HEK293 (cell line): Measurements from ENCODE around the gene C12orf56.

Source experiments
- CTCF ChIA-PET: fragments of 350-600 bp; formaldehyde crosslinking; extraction: SDS; loops from one replicate; lab custom pipeline; 2021; ENCODE audit warnings: antibody characterized with exemption; lab: Yijun Ruan, JAX
- POLR2A ChIA-PET: fragments of 300-600 bp; formaldehyde crosslinking; extraction: SDS; loops from one replicate; lab custom pipeline; 2020; ENCODE audit warnings: antibody characterized with exemption, inconsistent platforms; lab: Yijun Ruan, JAX
- H3K27ac ChIP-seq: fragments of 200-500 bp; sonication (Bioruptor generic); 2 replicates; pipeline ENCODE4 v1.5.1; 2014; ENCODE audit warnings: low read depth, low read length, control low read depth, inconsistent platforms; ENCODE audit errors: extremely low read depth
- H3K36me3 ChIP-seq, 2 experiments: fragments of 200-500 bp in 1 of 2; sonication (Bioruptor generic) in 1 of 2; 1 replicate in 1 of 2; 2 replicates in 1 of 2; pipeline ENCODE4 v1.5.1; 2014 to 2017; ENCODE audit warnings: inconsistent platforms in 2 of 2, low read length in 2 of 2; ENCODE audit not compliant: control insufficient read depth in 2 of 2, insufficient read depth in 1 of 2
- H3K4me1 ChIP-seq: fragments of 200-500 bp; sonication (Bioruptor generic); 2 replicates; pipeline ENCODE4 v1.5.1; 2014; ENCODE audit warnings: mild to moderate bottlenecking, low read length, inconsistent platforms; ENCODE audit not compliant: control insufficient read depth, insufficient read depth
- H3K4me3 ChIP-seq: 2 replicates; pipeline ENCODE4 v1.5.1; 2011; ENCODE audit warnings: low read depth, mild to moderate bottlenecking, control low read depth, low read length, moderate library complexity
- H3K9me3 ChIP-seq: fragments of 200-500 bp; sonication (Bioruptor generic); 2 replicates; pipeline ENCODE4 v1.5.1; 2014; ENCODE audit warnings: low read depth, low read length, inconsistent platforms; ENCODE audit not compliant: control insufficient read depth, insufficient read depth
- HOXA7 ChIP-seq: sonication (generic); formaldehyde crosslinking; IDR thresholded peaks from 2 replicates; pipeline ENCODE4 v1.8.1; 2022; ENCODE audit warnings: missing genetic modification reagents, borderline replicate concordance
- KLF7 ChIP-seq: fragments of 450-650 bp; formaldehyde crosslinking; IDR thresholded peaks from 2 replicates; pipeline ENCODE4 v1.5.1; 2016; ENCODE audit warnings: missing biosample characterization, missing genetic modification characterization, borderline replicate concordance
- KLF8 ChIP-seq: fragments of 450-650 bp; formaldehyde crosslinking; IDR thresholded peaks from 2 replicates; pipeline ENCODE4 v1.5.1; 2016; ENCODE audit warnings: missing biosample characterization, missing genetic modification characterization
- KLF9 ChIP-seq: fragments of 450-650 bp; formaldehyde crosslinking; IDR thresholded peaks from 2 replicates; pipeline ENCODE4 v1.5.1; 2016; ENCODE audit warnings: missing biosample characterization, missing genetic modification characterization, low read depth
- MEIS1 ChIP-seq: sonication (generic); formaldehyde crosslinking; IDR thresholded peaks from 2 replicates; pipeline ENCODE4 v1.8.1; 2022; ENCODE audit warnings: missing genetic modification reagents, mild to moderate bottlenecking, borderline replicate concordance
- SP2 ChIP-seq: fragments of 450-650 bp; formaldehyde crosslinking; IDR thresholded peaks from 2 replicates; pipeline ENCODE4 v1.5.1; 2016; ENCODE audit warnings: missing biosample characterization, missing genetic modification characterization
- TRIM28 ChIP-seq: IDR thresholded peaks from 2 replicates; pipeline ENCODE4 v1.6.1; 2011; ENCODE audit warnings: low read length, control low read depth, borderline replicate concordance
- ZBTB17 ChIP-seq: fragments of 450-650 bp; formaldehyde crosslinking; IDR thresholded peaks from 2 replicates; pipeline ENCODE4 v1.5.1; 2016; ENCODE audit warnings: missing biosample characterization, missing genetic modification characterization
- ZBTB21 ChIP-seq: fragments of 450-650 bp; formaldehyde crosslinking; IDR thresholded peaks from 2 replicates; pipeline ENCODE4 v1.5.1; 2017; ENCODE audit warnings: missing biosample characterization, missing genetic modification characterization
- ZBTB8A ChIP-seq: fragments of 450-650 bp; formaldehyde crosslinking; IDR thresholded peaks from 2 replicates; pipeline ENCODE4 v1.5.1; 2016; ENCODE audit warnings: missing biosample characterization, missing genetic modification characterization
- ZFHX2 ChIP-seq: fragments of 450-650 bp; formaldehyde crosslinking; conservative IDR thresholded peaks from 2 replicates; pipeline ENCODE4 v1.5.1; 2016; ENCODE audit warnings: missing biosample characterization, missing genetic modification characterization
- ZNF112 ChIP-seq: fragments of 450-650 bp; formaldehyde crosslinking; IDR thresholded peaks from 2 replicates; pipeline ENCODE4 v1.5.0; 2017; ENCODE audit warnings: missing biosample characterization, missing genetic modification characterization
- ZNF133 ChIP-seq: fragments of 450-650 bp; formaldehyde crosslinking; IDR thresholded peaks from 2 replicates; pipeline ENCODE4 v1.5.1; 2016; ENCODE audit warnings: missing biosample characterization, missing genetic modification characterization
- ZNF146 ChIP-seq: fragments of 450-650 bp; formaldehyde crosslinking; IDR thresholded peaks from 2 replicates; pipeline ENCODE4 v1.5.1; 2016; ENCODE audit warnings: missing biosample characterization, missing genetic modification characterization
- ZNF157 ChIP-seq: fragments of 450-650 bp; formaldehyde crosslinking; IDR thresholded peaks from 2 replicates; pipeline ENCODE4 v1.5.1; 2016; ENCODE audit warnings: missing biosample characterization, missing genetic modification characterization
- ZNF19 ChIP-seq: fragments of 450-650 bp; formaldehyde crosslinking; IDR thresholded peaks from 2 replicates; pipeline ENCODE4; 2016; ENCODE audit warnings: missing biosample characterization, missing genetic modification characterization, low read depth
- ZNF544 ChIP-seq: fragments of 450-650 bp; formaldehyde crosslinking; IDR thresholded peaks from 2 replicates; pipeline ENCODE4 v1.5.0; 2017; ENCODE audit warnings: missing biosample characterization, missing genetic modification characterization
- ZNF549 ChIP-seq: fragments of 450-650 bp; IDR thresholded peaks from 2 replicates; pipeline ENCODE4 v1.5.1; 2018; ENCODE audit warnings: missing biosample characterization, missing genetic modification characterization, mild to moderate bottlenecking, inconsistent platforms, moderate library complexity
- ZNF561 ChIP-seq: fragments of 450-650 bp; IDR thresholded peaks from 2 replicates; pipeline ENCODE4 v1.5.1; 2018; ENCODE audit warnings: missing biosample characterization, missing genetic modification characterization, borderline replicate concordance
- ZNF677 ChIP-seq: fragments of 450-650 bp; IDR thresholded peaks from 2 replicates; pipeline ENCODE4 v1.5.0; 2018; ENCODE audit warnings: missing biosample characterization, mild to moderate bottlenecking, missing genetic modification characterization, moderate library complexity
- ZSCAN30 ChIP-seq: fragments of 450-650 bp; IDR thresholded peaks from 2 replicates; pipeline ENCODE4 v1.5.1; 2018; ENCODE audit warnings: missing biosample characterization, mild to moderate bottlenecking, missing genetic modification characterization, moderate library complexity
- TF ChIP-seq, protein P1 (sequence below): fragments of 450-650 bp; IDR thresholded peaks from 2 replicates; pipeline ENCODE4 v1.5.1; 2018; ENCODE audit warnings: missing biosample characterization, mild to moderate bottlenecking, missing genetic modification characterization
- TF ChIP-seq, protein P2 (sequence below): fragments of 450-650 bp; formaldehyde crosslinking; IDR thresholded peaks from 2 replicates; pipeline ENCODE4 v1.5.1; 2016; ENCODE audit warnings: missing biosample characterization, missing genetic modification characterization
- TF ChIP-seq, protein P3 (sequence below): fragments of 450-650 bp; formaldehyde crosslinking; IDR thresholded peaks from 2 replicates; pipeline ENCODE4 v1.5.1; 2016; ENCODE audit warnings: missing biosample characterization, missing genetic modification characterization
- TF ChIP-seq, protein P4 (sequence below): fragments of 450-650 bp; formaldehyde crosslinking; IDR thresholded peaks from 2 replicates; pipeline ENCODE4 v1.5.1; 2016; ENCODE audit warnings: missing biosample characterization, missing genetic modification characterization
- TF ChIP-seq, protein P5 (sequence below): fragments of 450-650 bp; formaldehyde crosslinking; IDR thresholded peaks from 2 replicates; pipeline ENCODE4 v1.5.1; 2016; ENCODE audit warnings: missing biosample characterization, missing genetic modification characterization
- TF ChIP-seq, protein P6 (sequence below): fragments of 450-650 bp; formaldehyde crosslinking; IDR thresholded peaks from 2 replicates; pipeline ENCODE4 v1.5.1; 2016; ENCODE audit warnings: missing biosample characterization, missing genetic modification characterization, low read depth

C12orf56 gene

DNA sequence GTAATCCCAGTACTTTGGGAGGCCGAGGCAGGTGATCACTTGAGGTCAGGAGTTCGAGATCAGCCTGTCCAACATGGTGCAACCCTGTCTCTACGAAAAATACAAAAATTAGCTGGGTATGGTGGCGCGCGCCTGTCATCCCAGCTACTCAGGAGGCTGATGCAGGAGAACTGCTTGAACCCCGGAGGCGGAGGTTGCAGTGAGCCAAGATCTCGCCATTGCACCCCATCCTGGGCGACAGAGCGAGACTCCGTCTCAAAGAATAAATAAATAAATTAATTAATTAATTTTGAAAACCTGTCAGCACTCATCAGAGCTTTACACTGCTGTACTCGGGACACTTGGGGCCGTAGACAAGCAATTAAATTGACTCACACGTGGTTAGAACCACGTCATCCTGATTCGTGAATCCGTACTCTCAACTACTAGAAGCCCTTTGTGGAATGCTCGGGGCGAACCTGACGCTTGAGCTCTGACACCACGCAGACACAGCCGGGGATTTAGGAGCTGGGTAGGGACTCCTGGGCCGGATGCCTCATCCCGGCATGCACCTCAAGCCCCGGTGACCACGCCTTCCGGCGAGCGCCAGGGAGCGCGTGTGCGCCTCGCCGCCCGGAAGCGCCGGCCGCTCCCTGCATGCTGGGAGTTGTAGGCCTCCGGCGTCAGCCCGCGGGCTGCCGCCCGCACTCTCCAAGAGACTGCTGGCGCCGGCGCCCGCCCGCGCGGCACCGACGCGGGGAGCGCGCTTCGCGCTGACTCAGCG is 13.3 kb upstream of the C12orf56 start, which contains the start of gene XPOT:
XPOT (plus strand) TSS at position 686 of the 763 bp plus-strand sequence. CDS start 5,644 bp downstream, outside the sequence.
- H3K4me1 ChIP-seq: no peaks in the 10 kb centered on the region
- peak; percentile 76 for TF ChIP-seq ZBTB21 (tag by site-specific recombination)
- TF ChIP-seq ZSCAN30: peak; percentile 49; the same call in 1 of the 2 replicates
- TF ChIP-seq, protein P1, sequence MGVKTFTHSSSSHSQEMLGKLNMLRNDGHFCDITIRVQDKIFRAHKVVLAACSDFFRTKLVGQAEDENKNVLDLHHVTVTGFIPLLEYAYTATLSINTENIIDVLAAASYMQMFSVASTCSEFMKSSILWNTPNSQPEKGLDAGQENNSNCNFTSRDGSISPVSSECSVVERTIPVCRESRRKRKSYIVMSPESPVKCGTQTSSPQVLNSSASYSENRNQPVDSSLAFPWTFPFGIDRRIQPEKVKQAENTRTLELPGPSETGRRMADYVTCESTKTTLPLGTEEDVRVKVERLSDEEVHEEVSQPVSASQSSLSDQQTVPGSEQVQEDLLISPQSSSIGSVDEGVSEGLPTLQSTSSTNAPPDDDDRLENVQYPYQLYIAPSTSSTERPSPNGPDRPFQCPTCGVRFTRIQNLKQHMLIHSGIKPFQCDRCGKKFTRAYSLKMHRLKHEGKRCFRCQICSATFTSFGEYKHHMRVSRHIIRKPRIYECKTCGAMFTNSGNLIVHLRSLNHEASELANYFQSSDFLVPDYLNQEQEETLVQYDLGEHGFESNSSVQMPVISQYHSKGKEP (tag by site-specific recombination): 0 out of 2 replicates have a peak, but pooled peaks have one; percentile 35
- TF ChIP-seq ZNF133: no peak
- TF ChIP-seq KLF7 (tag by site-specific recombination): no peak
- no peak for TF ChIP-seq ZNF112 (tag by site-specific recombination)
- TF ChIP-seq MEIS1 (CRISPR knock-in tag): no peak
- 0 out of 2 replicates have a peak, but pooled peaks have one; percentile 49 for TF ChIP-seq ZNF561 (tag by site-specific recombination)
- peak; percentile 49; the same call in 1 of the 2 replicates for TF ChIP-seq KLF9 (tag by site-specific recombination)
- TF ChIP-seq, protein P2, sequence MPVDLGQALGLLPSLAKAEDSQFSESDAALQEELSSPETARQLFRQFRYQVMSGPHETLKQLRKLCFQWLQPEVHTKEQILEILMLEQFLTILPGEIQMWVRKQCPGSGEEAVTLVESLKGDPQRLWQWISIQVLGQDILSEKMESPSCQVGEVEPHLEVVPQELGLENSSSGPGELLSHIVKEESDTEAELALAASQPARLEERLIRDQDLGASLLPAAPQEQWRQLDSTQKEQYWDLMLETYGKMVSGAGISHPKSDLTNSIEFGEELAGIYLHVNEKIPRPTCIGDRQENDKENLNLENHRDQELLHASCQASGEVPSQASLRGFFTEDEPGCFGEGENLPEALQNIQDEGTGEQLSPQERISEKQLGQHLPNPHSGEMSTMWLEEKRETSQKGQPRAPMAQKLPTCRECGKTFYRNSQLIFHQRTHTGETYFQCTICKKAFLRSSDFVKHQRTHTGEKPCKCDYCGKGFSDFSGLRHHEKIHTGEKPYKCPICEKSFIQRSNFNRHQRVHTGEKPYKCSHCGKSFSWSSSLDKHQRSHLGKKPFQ: no peak
- TF ChIP-seq, protein P3, sequence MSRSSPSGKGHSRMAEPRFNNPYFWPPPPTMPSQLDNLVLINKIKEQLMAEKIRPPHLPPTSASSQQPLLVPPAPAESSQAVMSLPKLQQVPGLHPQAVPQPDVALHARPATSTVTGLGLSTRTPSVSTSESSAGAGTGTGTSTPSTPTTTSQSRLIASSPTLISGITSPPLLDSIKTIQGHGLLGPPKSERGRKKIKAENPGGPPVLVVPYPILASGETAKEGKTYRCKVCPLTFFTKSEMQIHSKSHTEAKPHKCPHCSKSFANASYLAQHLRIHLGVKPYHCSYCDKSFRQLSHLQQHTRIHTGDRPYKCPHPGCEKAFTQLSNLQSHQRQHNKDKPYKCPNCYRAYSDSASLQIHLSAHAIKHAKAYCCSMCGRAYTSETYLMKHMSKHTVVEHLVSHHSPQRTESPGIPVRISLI (tag by site-specific recombination): no peak
- TF ChIP-seq TRIM28: no peak
- TF ChIP-seq, protein P4, sequence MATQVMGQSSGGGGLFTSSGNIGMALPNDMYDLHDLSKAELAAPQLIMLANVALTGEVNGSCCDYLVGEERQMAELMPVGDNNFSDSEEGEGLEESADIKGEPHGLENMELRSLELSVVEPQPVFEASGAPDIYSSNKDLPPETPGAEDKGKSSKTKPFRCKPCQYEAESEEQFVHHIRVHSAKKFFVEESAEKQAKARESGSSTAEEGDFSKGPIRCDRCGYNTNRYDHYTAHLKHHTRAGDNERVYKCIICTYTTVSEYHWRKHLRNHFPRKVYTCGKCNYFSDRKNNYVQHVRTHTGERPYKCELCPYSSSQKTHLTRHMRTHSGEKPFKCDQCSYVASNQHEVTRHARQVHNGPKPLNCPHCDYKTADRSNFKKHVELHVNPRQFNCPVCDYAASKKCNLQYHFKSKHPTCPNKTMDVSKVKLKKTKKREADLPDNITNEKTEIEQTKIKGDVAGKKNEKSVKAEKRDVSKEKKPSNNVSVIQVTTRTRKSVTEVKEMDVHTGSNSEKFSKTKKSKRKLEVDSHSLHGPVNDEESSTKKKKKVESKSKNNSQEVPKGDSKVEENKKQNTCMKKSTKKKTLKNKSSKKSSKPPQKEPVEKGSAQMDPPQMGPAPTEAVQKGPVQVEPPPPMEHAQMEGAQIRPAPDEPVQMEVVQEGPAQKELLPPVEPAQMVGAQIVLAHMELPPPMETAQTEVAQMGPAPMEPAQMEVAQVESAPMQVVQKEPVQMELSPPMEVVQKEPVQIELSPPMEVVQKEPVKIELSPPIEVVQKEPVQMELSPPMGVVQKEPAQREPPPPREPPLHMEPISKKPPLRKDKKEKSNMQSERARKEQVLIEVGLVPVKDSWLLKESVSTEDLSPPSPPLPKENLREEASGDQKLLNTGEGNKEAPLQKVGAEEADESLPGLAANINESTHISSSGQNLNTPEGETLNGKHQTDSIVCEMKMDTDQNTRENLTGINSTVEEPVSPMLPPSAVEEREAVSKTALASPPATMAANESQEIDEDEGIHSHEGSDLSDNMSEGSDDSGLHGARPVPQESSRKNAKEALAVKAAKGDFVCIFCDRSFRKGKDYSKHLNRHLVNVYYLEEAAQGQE (tag by site-specific recombination): no peak
- TF ChIP-seq, protein P5, sequence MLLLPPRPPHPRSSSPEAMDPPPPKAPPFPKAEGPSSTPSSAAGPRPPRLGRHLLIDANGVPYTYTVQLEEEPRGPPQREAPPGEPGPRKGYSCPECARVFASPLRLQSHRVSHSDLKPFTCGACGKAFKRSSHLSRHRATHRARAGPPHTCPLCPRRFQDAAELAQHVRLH (tag by site-specific recombination): peak; percentile 39; the same call in 1 of the 2 replicates
- no peak for TF ChIP-seq ZNF19 (tag by site-specific recombination)
- no peak for TF ChIP-seq ZBTB17 (tag by site-specific recombination)
- no peak for TF ChIP-seq HOXA7 (CRISPR knock-in tag)
- no peak for TF ChIP-seq ZFHX2 (tag by site-specific recombination)
- TF ChIP-seq SP2 (tag by site-specific recombination): peak; percentile 61
- no peak for TF ChIP-seq ZNF157
- peak; percentile 48; the same call in 1 of the 2 replicates for TF ChIP-seq ZBTB8A (tag by site-specific recombination)
- no peak for TF ChIP-seq ZNF544 (tag by site-specific recombination)
- no peak for TF ChIP-seq ZNF549
- TF ChIP-seq ZNF677 (tag by site-specific recombination): 0 out of 2 replicates have a peak, but pooled peaks have one; percentile 42
- TF ChIP-seq ZNF146: no peak
- TF ChIP-seq, protein P6, sequence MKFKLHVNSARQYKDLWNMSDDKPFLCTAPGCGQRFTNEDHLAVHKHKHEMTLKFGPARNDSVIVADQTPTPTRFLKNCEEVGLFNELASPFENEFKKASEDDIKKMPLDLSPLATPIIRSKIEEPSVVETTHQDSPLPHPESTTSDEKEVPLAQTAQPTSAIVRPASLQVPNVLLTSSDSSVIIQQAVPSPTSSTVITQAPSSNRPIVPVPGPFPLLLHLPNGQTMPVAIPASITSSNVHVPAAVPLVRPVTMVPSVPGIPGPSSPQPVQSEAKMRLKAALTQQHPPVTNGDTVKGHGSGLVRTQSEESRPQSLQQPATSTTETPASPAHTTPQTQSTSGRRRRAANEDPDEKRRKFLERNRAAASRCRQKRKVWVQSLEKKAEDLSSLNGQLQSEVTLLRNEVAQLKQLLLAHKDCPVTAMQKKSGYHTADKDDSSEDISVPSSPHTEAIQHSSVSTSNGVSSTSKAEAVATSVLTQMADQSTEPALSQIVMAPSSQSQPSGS: peak; percentile 79
- TF ChIP-seq KLF8: 0 out of 2 replicates have a peak, but pooled peaks have one; percentile 12

More for the DNA sequence above, 13.3 kb upstream of the C12orf56 start, which contains the start of gene XPOT:
- Histone ChIP-seq H3K4me3 (peak within 1 kb of the TSS; percentile 87), H3K36me3 (no peaks in the 10 kb centered on the region), H3K9me3 (no peaks in the 10 kb centered on the region), H3K27ac (peak within 1 kb of the TSS; percentile 100)
- ChIA-PET CTCF (interaction anchor here (0.6 to 0.7 kb wide), 3 partner anchors 38 to 208 kb away, joined by 3 to 4 read pairs (median 3); no protein-coding TSS in a partner anchor), POLR2A (interaction anchor here (0.6 to 1.0 kb wide), 7 partner anchors 20 to 1776 kb away, joined by 3 to 7 read pairs (median 3); no protein-coding TSS in a partner anchor)
